Kidney epithelial cell (primary cell): ENCODE results near the gene CHRDL1. TPM values are rescaled to one million over a fixed set of nuclear protein-coding genes. Genes with fewer than 3 reads are reported as not detected.

Experiments used
- DNase-seq: peaks from one replicate; pipeline ENCODE4 v3.0.0-alpha.2; 2010; ENCODE audit warnings: low read depth
- H3K27me3 ChIP-seq: 2 replicates; pipeline ENCODE4 v1.6.0; 2011; ENCODE audit warnings: low read length; ENCODE audit not compliant: control insufficient read depth, insufficient read depth
- H3K36me3 ChIP-seq: 2 replicates; pipeline ENCODE4 v1.5.1; 2011; ENCODE audit warnings: low read length; ENCODE audit not compliant: control insufficient read depth, insufficient read depth
- H3K4me3 ChIP-seq: 2 replicates; pipeline ENCODE4 v1.5.1; 2011; ENCODE audit warnings: low read depth, mild to moderate bottlenecking, control low read depth, low read length
- CTCF ChIP-seq: IDR thresholded peaks from 2 replicates; pipeline ENCODE4 v1.5.1; 2011; ENCODE audit warnings: mild to moderate bottlenecking, moderate library complexity, low read length, control low read depth, inconsistent platforms; ENCODE audit not compliant: insufficient read depth, poor library complexity, severe bottlenecking
- total RNA-seq: library from RNA; depleted of rRNA; stranded (reverse); fragments of >200 nt; gene quantifications from 2 replicates; pipeline ENCODE4 v1.2.3, GENCODE V29; 2015

Gene CHRDL1
- total RNA-seq, 1 donor from 2014 or later, result 7.5 TPM

GRCh38 chrX:110741213-110741796 lies 54.3 kb downstream of the CHRDL1 start:
- Histone ChIP-seq H3K36me3 (no peaks in the 10 kb centered on the region), H3K4me3 (no peak overlapping the region), H3K27me3 (peaks cover 4% of the 10 kb centered on the region)
- peak; percentile 35 for DNase-seq
- no peak for TF ChIP-seq CTCF

DNA sequence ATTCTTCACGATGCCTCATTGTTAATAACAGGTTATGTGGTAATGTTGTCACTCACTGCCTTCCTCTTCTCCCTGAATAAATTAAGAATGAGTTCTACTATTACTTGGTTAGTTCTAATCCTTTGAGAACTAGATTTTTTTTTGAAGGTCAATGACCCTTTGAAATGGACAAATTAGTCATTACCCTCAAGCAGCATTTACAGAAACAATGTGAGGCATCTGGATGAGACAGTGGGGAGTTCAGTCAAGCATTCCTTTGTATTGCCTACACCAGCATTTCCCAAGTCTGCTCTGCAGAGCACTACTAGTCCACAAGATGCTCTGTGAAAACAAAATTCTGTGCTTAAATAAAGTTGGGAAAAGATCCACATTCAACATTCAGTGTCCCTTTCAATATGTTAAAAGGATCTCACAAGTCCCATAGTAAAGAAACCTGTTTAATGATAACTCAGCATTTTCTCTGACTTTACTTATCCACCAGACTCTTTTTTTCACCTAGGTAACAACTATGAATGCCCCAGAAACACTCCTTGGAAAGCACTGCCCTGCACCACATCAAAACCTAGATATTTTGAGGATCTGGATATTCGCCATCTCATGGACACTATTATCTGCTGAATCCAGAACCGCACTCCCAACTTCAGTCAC lies 60.6 kb downstream of the CHRDL1 start:
- peak; percentile 73 for DNase-seq
- peaks cover 2% of the 10 kb centered on the region for H3K27me3 ChIP-seq

GRCh38 chrX:110734271-110734670 lies 61.3 kb downstream of the CHRDL1 start:
- Histone ChIP-seq H3K4me3 (no peak overlapping the region), H3K27me3 (peaks cover 2% of the 10 kb centered on the region), H3K36me3 (no peaks in the 10 kb centered on the region)
- no peak for DNase-seq
- TF ChIP-seq CTCF, result no peak

More for the DNA sequence above, 60.6 kb downstream of the CHRDL1 start:
- Histone ChIP-seq H3K36me3 (no peaks in the 10 kb centered on the region), H3K4me3 (no peak overlapping the region)
- TF ChIP-seq CTCF, result no peak

DNA sequence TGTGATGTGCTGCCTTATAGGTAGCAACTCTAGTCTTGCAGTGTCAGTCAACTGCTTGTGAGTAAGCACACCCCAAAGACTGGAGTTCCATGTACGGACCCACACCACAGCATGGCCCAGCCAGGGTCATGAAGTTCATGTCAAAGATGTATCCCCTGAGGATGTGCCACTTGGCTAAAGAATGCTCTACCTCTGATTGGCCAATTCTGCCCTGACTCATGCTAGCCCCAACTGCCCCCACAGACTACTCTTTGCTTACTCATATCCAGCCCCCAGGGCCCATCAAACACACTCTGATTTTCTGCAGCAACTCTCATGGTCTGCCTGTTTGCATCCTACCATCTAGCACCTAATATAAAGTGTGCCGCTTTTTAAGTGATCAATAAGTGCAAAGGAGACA lies 62.5 kb downstream of the CHRDL1 start:
- DNase-seq, result no peak
- no peak for TF ChIP-seq CTCF
- Histone ChIP-seq H3K27me3 (peaks cover 2% of the 10 kb centered on the region), H3K36me3 (no peaks in the 10 kb centered on the region), H3K4me3 (no peak overlapping the region)

DNA sequence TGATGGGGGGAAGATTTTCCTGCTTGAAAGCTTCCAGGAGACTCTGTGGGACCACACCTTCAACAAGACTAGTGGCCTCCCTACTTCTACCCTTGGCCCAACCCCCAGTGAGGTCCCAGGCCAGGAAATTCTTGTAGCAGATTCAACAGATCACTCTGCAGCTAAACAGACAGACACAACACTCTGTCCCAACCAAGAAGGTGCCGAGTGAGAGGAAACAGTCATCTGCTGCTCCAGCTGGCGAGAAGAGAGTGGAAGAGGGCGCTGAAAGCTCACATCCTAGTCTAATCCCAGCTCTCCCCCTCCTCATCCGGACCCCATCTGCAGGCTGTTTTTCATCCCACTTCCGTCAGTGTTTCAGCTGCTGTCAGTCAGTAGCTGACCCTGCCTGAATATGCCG lies 63.4 kb downstream of the CHRDL1 start:
- DNase-seq, result no peak
- no peak for TF ChIP-seq CTCF

GRCh38 chrX:110723844-110724243 lies 71.8 kb downstream of the CHRDL1 start:
- no peak for DNase-seq
- no peak overlapping the region for H3K4me3 ChIP-seq
- H3K36me3 ChIP-seq, result no peaks in the 10 kb centered on the region
- no peak for TF ChIP-seq CTCF
- no peaks in the 10 kb centered on the region for H3K27me3 ChIP-seq

More for the DNA sequence above, 63.4 kb downstream of the CHRDL1 start:
- Histone ChIP-seq H3K4me3 (no peak overlapping the region), H3K36me3 (no peaks in the 10 kb centered on the region), H3K27me3 (peaks cover 2% of the 10 kb centered on the region)
